ENCODE results near the gene ATP2B3. TPM values are rescaled to one million over a fixed set of nuclear protein-coding genes. Genes with fewer than 3 reads are reported as not detected.

Gene ATP2B3
- total RNA-seq, 4 donors from 2014 or later: under 0.01 to 0.33 (median 0.21) TPM

GRCh38 chrX:153572601-153573000 lies 55.2 kb downstream of the ATP2B3 start:
- TF ChIP-seq POLR2A (IDR thresholded peaks at IDR 0.05; ENCODE audit: low read depth) (no peak), POLR2AphosphoS5 (IDR thresholded peaks at IDR 0.05) (no peak), CTCF (IDR thresholded peaks at IDR 0.05) (no peak), EP300 (IDR thresholded peaks at IDR 0.05) (no peak)
- no peaks in the 10 kb centered on the region for H3K36me3 ChIP-seq
- no peak overlapping the region for H3K27ac ChIP-seq (replicated peaks in 1 of 4)
- H3K4me1 ChIP-seq: no peaks in the 10 kb centered on the region
- peaks cover 0 to 4% (median 0%) of the 10 kb centered on the region in 4 donors for H3K27me3 ChIP-seq
- intact Hi-C loops (cut with DNase I): no loop called here
- WGBS: 88% methylated on average over 6 of the region's 10 CpGs
- no peak overlapping the region for H3K4me3 ChIP-seq
- H3K9me3 ChIP-seq: no peaks in the 10 kb centered on the region
- DNase-seq (ENCODE audit: extremely low spot score): no peak

DNA sequence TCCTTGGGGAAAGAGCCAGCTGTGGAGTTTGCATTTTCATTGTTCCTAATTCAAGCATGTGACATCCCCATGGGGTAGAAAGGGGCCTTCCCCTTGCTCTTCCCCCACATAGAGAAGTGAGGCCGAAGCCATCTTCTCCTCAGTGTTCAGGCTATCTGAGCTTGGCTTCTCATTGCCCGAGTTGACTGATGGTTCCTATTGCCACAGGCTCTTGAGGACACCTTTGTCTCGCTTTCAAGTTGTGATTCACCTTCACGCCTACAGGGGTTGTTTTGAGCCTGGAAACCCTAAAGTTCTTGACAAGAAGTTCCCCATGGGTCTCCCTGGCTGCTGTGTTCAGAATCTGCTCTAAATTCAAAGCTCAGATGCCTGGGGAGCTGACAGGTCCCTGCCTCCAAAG lies 56.5 kb downstream of the ATP2B3 start:
- WGBS: 80% methylated on average over 4 of the region's 4 CpGs
- Histone ChIP-seq H3K36me3 (no peaks in the 10 kb centered on the region), H3K27me3 (peaks cover 0 to 4% (median 0%) of the 10 kb centered on the region in 4 donors), H3K4me1 (no peaks in the 10 kb centered on the region), H3K4me3 (no peak overlapping the region), H3K9me3 (no peaks in the 10 kb centered on the region), H3K27ac (replicated peaks in 1 of 4) (no peak overlapping the region)
- no peak for TF ChIP-seq POLR2AphosphoS5 (IDR thresholded peaks at IDR 0.05)
- no peak for TF ChIP-seq CTCF (IDR thresholded peaks at IDR 0.05)
- no peak for TF ChIP-seq POLR2A (IDR thresholded peaks at IDR 0.05; ENCODE audit: low read depth)
- TF ChIP-seq EP300 (IDR thresholded peaks at IDR 0.05): no peak
- no peak for DNase-seq (ENCODE audit: extremely low spot score)
- intact Hi-C loops (cut with DNase I): no loop called here

DNA sequence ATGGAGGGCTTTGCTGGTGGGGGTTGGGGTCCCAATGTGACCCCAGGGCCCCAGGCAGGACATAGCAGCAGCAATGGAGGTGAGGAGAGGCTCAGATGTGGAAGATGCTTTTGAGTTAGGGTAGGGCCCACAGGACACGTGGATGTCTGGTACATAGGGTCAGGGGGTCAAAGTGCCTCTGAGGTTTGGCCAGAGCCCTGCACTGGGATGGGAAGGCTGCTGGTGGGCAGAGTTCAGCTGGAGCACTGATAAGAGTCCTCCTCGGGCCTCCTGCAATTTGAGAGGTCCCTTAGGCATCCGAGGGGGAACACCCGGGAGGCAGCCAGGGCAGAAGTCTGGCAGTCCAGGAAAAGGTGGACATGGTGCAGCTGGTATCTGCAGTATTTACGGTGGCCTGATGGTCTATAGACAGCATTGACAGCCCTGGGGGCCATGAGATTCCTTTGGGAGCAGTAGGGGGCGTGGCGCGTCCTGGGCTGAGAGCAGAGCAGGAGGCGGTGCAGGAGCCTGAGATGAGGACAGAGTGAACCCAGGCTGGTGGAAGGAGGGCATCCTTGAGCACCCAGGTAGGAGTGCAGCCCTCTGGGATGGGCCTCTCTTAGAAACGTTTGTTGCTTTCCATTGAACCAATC lies 58.9 kb downstream of the ATP2B3 start:
- no peaks in the 10 kb centered on the region for H3K4me1 ChIP-seq
- no peak overlapping the region for H3K27ac ChIP-seq (replicated peaks in 1 of 4)
- DNase-seq (ENCODE audit: extremely low spot score): no peak
- H3K36me3 ChIP-seq: no peaks in the 10 kb centered on the region
- no peak for TF ChIP-seq POLR2A (IDR thresholded peaks at IDR 0.05; ENCODE audit: low read depth)
- no peak for TF ChIP-seq EP300 (IDR thresholded peaks at IDR 0.05)
- no peak for TF ChIP-seq CTCF (IDR thresholded peaks at IDR 0.05)
- TF ChIP-seq POLR2AphosphoS5 (IDR thresholded peaks at IDR 0.05): no peak
- H3K27me3 ChIP-seq: peaks cover 0 to 5% (median 0%) of the 10 kb centered on the region in 4 donors
- no peak overlapping the region for H3K4me3 ChIP-seq
- intact Hi-C loops (cut with DNase I): no loop called here
- no peaks in the 10 kb centered on the region for H3K9me3 ChIP-seq
- 71% methylated on average over 9 of the region's 10 CpGs for WGBS

DNA sequence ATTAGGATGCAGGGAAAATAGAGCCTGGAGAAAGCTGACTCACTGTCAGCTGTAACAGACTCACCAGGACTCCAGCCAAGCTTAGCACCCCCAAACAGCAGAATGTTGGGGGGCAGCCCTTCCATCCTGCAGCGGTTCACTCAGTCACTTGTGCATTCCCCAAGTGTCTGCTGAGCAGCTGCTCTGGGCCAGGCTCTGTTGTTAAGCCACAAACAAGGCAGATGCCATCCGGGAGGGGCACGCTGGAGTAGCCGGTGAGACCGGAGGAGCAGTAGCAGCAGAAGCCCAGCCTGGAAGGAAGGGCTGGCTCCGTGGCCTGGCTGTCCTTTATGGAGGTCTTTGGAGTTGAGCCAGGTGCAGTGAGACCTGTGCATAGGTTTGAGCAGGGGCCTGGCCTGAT lies 59.5 kb downstream of the ATP2B3 start:
- intact Hi-C loops (cut with DNase I): no loop called here
- Histone ChIP-seq H3K4me3 (no peak overlapping the region), H3K36me3 (no peaks in the 10 kb centered on the region), H3K4me1 (no peaks in the 10 kb centered on the region), H3K9me3 (no peaks in the 10 kb centered on the region), H3K27me3 (peaks cover 0 to 7% (median 0%) of the 10 kb centered on the region in 4 donors), H3K27ac (replicated peaks in 1 of 4) (no peak overlapping the region)
- TF ChIP-seq EP300 (IDR thresholded peaks at IDR 0.05) (no peak), POLR2A (IDR thresholded peaks at IDR 0.05; ENCODE audit: low read depth) (no peak)
- WGBS: 89% methylated on average over 6 of the region's 6 CpGs
- DNase-seq (ENCODE audit: extremely low spot score): no peak

DNA sequence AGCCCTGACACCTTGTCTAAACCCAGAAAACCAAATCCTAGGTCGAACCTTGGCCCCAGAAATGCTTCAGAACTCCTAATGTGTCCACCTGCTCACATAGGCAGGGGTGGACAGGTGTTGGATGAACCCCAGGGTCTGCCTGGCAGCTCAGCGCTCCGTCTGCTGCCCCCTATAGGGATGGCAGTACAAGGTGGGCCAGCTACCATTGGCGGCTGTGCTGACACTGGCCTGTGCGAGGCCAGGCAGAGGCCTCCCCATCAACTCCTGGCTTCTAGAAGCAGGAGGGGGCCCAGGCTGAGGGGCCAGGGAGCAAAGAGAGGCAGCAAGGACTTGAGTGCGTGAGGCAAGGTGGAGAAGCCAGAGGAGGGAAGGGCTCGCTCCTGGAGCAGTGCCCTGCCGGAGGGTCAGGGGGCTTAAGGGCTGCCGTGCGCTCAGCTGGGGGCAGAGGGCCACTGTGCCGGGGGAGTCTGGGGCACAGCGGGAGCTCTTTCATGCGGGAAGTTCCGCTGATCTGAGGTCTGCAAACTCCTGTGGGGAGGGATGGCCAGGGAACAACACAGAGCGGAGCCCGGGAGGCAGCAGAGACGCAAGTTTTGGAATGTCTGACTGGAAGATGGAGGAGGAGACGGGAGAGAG lies 60.9 kb downstream of the ATP2B3 start:
- no peaks in the 10 kb centered on the region for H3K36me3 ChIP-seq
- DNase-seq (ENCODE audit: extremely low spot score): no peak
- H3K27ac ChIP-seq (replicated peaks in 1 of 4): no peak overlapping the region
- peaks cover 0 to 4% (median 0%) of the 10 kb centered on the region in 4 donors for H3K27me3 ChIP-seq
- H3K4me3 ChIP-seq: no peak overlapping the region
- intact Hi-C loops (cut with DNase I): no loop called here
- no peaks in the 10 kb centered on the region for H3K9me3 ChIP-seq
- TF ChIP-seq CTCF (IDR thresholded peaks at IDR 0.05) (no peak), EP300 (IDR thresholded peaks at IDR 0.05) (no peak), POLR2AphosphoS5 (IDR thresholded peaks at IDR 0.05) (no peak), POLR2A (IDR thresholded peaks at IDR 0.05; ENCODE audit: low read depth) (no peak)
- 81% methylated on average over 14 of the region's 18 CpGs for WGBS
- peaks cover 0 to 5% (median 0%) of the 10 kb centered on the region in 4 donors for H3K4me1 ChIP-seq
